CD4-positive, alpha-beta T cell treated with Interleukin-17A for 1 hour (primary cell): ENCODE data around the gene BCO2.
A peak's percentile ranks its signal among the peaks of the same experiment; 100 is the strongest.
"Not testable (repeated sequence)": the region's sequence is repeated elsewhere in the genome, so short reads cannot be mapped to it uniquely, and the experiment has no call there.

ENCODE experiments used
- DNase-seq: peaks from one replicate; pipeline ENCODE4 v3.0.0-alpha.2; 2020

Gene BCO2

GRCh38 chr11:112174789-112175598 lies at the start of gene BCO2:
BCO2 (plus strand) TSS chr11:112175512; CDS start chr11:112175602, 90 bp downstream.
- peak; percentile 67 for DNase-seq

GRCh38 chr11:112127056-112127455 lies 48.3 kb upstream of the BCO2 start:
- DNase-seq, result no peak

- no peak for DNase-seq
Measured at GRCh38 chr11:112128483-112129121, 46.7 kb upstream of the BCO2 start.

GRCh38 chr11:112129656-112130055 lies 45.7 kb upstream of the BCO2 start:
- DNase-seq, result no peak

GRCh38 chr11:112132737-112133136 lies 42.6 kb upstream of the BCO2 start:
- DNase-seq, result no peak

GRCh38 chr11:112134473-112134872 lies 40.8 kb upstream of the BCO2 start:
- DNase-seq, result no peak

GRCh38 chr11:112143597-112143996 lies 31.7 kb upstream of the BCO2 start:
- no peak for DNase-seq

- DNase-seq, result no peak
Measured at GRCh38 chr11:112150517-112150916, 24.8 kb upstream of the BCO2 start.

- no peak for DNase-seq
Measured at GRCh38 chr11:112156153-112156955, 19.0 kb upstream of the BCO2 start.

- no peak for DNase-seq
Measured at GRCh38 chr11:112156956-112157766, 18.2 kb upstream of the BCO2 start.

- DNase-seq, result no peak
Measured at GRCh38 chr11:112159098-112160065, 15.9 kb upstream of the BCO2 start.

GRCh38 chr11:112160091-112160848 lies 15.0 kb upstream of the BCO2 start:
- no peak for DNase-seq

GRCh38 chr11:112161012-112161411 lies 14.3 kb upstream of the BCO2 start:
- DNase-seq, result no peak

GRCh38 chr11:112162200-112162599 lies 13.1 kb upstream of the BCO2 start:
- DNase-seq, result not testable (repeated sequence)

- no peak for DNase-seq
Measured at GRCh38 chr11:112162761-112163546, 12.4 kb upstream of the BCO2 start.

- no peak for DNase-seq
Measured at GRCh38 chr11:112163875-112164685, 11.2 kb upstream of the BCO2 start, which contains the start of gene IL18. IL18 (minus strand) TSS chr11:112164094; CDS start chr11:112155053, 9,041 bp downstream.

GRCh38 chr11:112165049-112165448 lies 10.3 kb upstream of the BCO2 start:
- DNase-seq, result no peak

GRCh38 chr11:112166562-112166961 lies 8.8 kb upstream of the BCO2 start:
- no peak for DNase-seq

- no peak for DNase-seq
Measured at GRCh38 chr11:112167145-112167544, 8.2 kb upstream of the BCO2 start, which contains the start of gene TEX12. TEX12 (plus strand) TSS chr11:112167372; CDS start chr11:112169269, 1,897 bp downstream.
